C4-2B (cell line): ENCODE data around the gene SPG7.

Source experiments
- ZFX ChIP-seq: fragments of 450-650 bp; IDR thresholded peaks from 2 replicates; pipeline ENCODE4 v1.6.1; 2017
- TF ChIP-seq, protein P1 (sequence below): fragments of 450-650 bp; conservative IDR thresholded peaks from 2 replicates; pipeline ENCODE4 v1.5.1; 2017; ENCODE audit warnings: mild to moderate bottlenecking

DNA sequence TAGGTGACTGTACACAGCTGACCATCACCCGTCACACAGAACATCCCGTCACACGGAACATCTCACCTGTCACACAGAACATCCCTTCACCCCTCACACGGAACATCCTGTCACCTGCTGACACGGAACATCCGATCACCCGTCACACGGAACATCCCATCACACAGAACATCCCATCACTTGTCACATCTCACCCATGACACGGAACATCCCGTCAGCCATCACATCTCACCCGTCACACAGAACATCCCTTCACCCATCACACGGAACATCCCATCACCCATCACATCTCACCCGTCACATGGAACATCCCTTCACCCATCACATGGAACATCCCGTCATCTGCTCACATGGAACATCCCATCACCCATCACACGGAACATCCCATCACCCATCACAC lies 71.1 kb downstream of the SPG7 start:
- TF ChIP-seq, protein P1, sequence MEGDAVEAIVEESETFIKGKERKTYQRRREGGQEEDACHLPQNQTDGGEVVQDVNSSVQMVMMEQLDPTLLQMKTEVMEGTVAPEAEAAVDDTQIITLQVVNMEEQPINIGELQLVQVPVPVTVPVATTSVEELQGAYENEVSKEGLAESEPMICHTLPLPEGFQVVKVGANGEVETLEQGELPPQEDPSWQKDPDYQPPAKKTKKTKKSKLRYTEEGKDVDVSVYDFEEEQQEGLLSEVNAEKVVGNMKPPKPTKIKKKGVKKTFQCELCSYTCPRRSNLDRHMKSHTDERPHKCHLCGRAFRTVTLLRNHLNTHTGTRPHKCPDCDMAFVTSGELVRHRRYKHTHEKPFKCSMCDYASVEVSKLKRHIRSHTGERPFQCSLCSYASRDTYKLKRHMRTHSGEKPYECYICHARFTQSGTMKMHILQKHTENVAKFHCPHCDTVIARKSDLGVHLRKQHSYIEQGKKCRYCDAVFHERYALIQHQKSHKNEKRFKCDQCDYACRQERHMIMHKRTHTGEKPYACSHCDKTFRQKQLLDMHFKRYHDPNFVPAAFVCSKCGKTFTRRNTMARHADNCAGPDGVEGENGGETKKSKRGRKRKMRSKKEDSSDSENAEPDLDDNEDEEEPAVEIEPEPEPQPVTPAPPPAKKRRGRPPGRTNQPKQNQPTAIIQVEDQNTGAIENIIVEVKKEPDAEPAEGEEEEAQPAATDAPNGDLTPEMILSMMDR = no peak
- no peak for TF ChIP-seq ZFX
